HG03060 (cell line): ENCODE data around the gene RPAP2.
"Not testable (repeated sequence)": the region's sequence is repeated elsewhere in the genome, so short reads cannot be mapped to it uniquely, and the experiment has no call there.

Experiments
- ATAC-seq: cut with Tn5 transposase; IDR thresholded peaks from one replicate; pipeline ENCODE4 v1.9.1; 2021; ENCODE audit warnings: low read depth, moderate number of reproducible peaks; ENCODE audit not compliant: unreplicated experiment

RPAP2 gene

GRCh38 chr1:92317836-92318493 is 19.1 kb downstream of the RPAP2 start:
- no peak for ATAC-seq

GRCh38 chr1:92323473-92324453 is 24.9 kb downstream of the RPAP2 start:
- ATAC-seq = no peak

GRCh38 chr1:92324784-92325183 is 25.9 kb downstream of the RPAP2 start:
- ATAC-seq = no peak

- no peak for ATAC-seq
Measured at GRCh38 chr1:92326681-92327080, 27.8 kb downstream of the RPAP2 start.

DNA sequence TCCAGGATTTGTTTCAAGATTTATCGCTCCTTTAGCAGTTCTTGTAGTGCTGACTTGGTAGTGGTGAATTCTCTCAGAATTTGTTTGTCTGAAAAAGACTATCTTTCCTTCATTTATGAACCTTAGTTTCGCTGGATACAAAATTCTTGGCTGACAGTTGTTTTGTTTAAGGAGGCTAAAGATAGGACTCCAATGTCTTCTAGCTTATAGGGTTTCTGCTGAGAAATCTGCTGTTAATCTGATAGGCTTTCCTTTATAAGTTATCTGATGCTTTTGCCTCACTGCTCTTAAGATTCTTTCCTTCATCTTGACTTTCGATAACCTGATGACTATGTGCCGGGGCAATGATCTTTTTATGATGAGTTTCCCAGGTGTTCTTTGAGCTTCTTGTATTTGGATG is 28.9 kb downstream of the RPAP2 start:
- no peak for ATAC-seq

DNA sequence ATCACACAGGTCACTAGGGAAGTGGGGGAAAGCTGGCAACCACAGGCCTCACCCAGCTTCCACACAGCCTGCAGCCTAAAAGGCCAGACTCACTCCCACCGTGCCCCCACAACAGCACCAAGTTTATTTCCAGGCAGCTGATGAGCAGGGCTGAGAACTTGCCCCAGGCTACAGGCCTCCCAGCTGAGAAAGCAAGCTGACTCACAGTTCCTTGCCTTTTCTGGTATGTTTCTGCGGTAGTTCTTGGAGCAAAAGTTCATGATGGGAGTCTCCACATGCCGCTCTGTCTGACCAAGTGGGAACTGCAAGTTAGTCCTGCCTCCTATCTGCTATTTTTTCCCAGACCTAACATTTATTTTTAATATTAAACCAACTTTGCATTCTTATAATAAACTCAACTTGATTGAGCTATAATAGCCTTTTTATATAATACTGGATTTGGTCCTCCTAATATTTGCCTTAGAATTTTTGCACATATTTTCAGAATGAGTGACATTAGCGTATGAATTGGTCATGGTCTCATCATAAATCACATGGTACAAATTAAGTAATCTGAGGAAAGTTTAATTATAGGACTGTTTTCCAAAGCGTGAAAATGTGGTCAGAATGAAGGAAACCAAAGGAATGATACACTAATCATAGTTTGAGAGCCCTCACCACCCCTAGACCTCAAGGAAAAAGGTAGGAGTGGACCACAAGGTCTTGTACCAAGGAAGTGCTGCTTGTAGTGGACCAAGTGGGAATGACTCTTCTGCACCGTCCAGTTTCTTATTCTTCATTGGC is 30.7 kb downstream of the RPAP2 start:
- ATAC-seq = no peak

- ATAC-seq = no peak
Measured at GRCh38 chr1:92333668-92334067, 34.8 kb downstream of the RPAP2 start.

- ATAC-seq = no peak
Measured at GRCh38 chr1:92340154-92340553, 41.3 kb downstream of the RPAP2 start.

DNA sequence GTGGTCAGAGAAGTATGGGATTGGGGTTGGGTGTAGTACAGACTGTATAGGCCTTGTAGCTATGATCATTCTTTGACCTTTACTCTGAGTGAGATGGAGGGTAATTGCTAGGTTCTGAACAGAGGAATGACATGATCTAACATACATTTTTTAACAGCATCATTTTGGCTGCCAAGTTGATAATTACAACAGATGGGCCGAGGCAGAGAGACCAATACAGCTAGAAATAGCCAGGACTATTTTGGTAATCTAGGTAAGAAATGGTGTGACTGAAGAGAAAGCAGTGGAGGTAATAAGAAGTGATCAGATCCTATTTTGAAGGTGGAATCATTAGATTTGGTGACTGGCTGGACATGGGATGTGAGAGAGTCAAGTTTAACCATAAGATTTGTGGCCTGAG is 43.5 kb downstream of the RPAP2 start:
- no peak for ATAC-seq

- ATAC-seq = no peak
Measured at GRCh38 chr1:92343061-92343460, 44.2 kb downstream of the RPAP2 start.

GRCh38 chr1:92346866-92347640 is 48.2 kb downstream of the RPAP2 start:
- no peak for ATAC-seq

DNA sequence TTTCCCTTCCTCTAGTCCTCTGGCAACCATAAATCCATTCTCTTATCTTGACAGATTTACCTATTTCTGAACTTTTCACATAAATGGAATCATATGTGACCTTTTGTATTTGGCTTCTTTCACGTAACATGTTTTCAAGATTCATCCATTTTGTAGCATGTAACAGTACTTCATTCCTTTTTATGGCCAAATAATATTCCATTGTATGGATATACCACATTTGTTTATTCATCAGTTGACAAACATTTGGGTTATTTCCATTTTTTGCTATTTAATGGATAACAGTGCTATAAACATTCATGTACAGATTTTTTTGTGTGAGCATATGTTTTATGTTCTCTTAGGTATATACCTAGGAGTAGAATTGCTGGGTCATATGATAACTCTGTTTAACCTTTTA is 54.0 kb downstream of the RPAP2 start:
- ATAC-seq = no peak

DNA sequence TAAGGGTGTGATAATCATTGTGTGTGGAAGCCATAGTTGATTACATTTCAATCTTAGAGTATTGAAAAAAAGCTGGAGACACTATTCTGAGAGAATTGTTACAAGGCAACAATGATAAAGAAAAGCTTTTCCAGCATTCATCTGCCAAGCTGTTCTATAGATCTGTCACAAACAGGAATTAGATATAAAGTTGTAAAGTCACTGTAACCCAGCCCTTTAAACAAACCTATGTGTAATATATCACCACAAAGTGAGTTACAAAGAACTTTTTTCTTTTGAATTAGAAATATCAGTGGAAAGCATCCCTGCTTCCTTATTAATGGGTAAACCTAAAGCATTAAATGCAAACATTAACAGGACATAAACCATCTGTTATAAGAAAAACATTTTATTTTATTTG is 55.4 kb downstream of the RPAP2 start:
- no peak for ATAC-seq

- ATAC-seq = no peak
Measured at GRCh38 chr1:92356956-92357355, 58.1 kb downstream of the RPAP2 start.

DNA sequence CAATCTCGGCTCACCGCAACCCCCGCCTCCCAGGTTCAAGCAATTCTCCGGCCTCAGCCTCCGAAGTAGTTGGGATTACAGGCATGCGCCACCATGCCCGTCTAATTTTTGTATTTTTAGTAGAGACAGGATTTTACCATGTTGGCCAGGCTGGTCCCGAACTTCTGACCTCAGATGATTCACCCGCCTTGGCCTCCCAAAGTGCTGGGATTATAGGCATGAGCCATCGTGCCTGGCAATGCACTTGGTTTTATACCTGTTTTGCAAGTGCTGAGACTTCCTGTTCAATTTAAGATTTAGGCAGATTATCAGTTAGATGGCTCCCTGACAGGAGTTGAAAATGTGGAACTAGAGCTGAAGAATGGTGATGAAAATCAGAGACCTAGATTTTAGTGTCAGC is 60.5 kb downstream of the RPAP2 start:
- ATAC-seq = not testable (repeated sequence)

DNA sequence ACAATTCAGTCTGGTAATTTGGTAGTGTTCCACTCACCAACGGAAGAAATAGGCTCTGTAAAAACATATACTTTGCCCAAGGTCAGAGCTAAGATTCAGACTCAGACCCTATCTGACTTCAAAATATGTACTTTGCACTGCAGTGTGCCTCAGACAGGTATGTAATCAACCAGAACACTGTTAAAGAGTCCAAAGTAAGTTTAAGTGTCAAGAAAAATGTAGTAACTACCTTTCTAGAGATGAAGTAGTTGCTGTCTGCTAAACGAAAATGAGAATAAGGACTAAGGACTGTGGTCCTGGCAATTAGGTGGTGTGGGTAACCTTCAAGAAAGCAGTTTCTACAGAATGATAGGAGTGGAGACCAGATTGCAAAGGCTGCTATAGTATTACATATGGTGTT is 61.1 kb downstream of the RPAP2 start:
- ATAC-seq = no peak

DNA sequence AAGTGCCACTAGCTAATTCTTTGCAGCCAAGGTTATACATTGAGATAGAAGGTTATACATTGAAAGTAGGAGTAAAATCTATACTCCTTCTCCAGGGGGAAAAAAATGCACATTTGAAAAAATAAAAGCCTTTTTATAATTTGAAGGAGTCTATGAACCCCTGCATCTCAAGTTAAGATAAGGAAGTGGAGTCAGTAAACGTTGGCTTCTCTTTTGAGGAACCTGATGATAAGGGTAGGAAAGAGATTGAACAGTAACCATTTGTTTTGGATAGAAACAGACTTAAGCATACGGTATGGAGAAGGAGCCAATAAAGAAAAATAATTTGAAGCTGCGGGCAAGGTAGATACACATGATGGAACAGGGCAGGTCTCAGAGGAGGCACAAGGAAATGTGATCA is 64.1 kb downstream of the RPAP2 start:
- no peak for ATAC-seq

DNA sequence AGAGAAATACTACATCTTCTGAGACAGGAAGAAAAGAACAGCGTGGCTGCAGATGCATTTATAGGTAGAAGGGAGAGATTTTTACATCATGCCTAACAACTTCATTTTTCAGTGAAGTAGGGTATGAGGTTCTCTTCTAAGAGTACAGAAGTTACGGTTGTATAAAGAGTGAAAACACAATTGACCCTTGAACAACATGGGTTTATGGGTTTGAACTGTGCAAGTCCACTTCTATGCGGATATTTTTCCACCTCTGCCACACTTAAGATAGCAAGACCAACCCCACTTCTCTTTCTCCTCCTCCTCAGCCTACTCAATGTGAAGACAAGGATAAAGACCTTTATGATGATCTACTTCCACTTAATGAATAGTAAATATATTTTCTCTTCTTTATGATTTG is 64.5 kb downstream of the RPAP2 start:
- ATAC-seq = no peak

- ATAC-seq = no peak
Measured at GRCh38 chr1:92365378-92366039, 66.7 kb downstream of the RPAP2 start.

DNA sequence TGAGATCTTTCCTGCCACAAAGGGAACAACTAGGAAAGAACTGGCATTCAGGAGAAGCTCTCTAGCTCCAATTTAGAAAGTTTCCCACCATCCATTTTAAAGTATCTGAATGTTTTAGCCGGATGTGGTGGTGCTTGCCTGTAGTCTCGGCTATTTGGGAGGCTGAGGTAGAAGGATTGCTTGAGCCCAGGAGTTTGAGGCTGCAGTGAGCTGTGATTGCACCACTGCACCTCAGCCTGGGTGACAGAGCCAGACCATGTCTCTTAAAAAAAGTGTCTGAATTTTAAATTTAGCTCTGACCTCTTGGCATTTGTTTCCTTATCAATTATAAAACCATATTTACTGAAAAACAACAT is 67.2 kb downstream of the RPAP2 start:
- ATAC-seq = no peak
